ENCODE data around the gene TRIM2.
"Not testable (repeated sequence)": the region's sequence is repeated elsewhere in the genome, so short reads cannot be mapped to it uniquely, and the experiment has no call there.

TRIM2 gene

DNA sequence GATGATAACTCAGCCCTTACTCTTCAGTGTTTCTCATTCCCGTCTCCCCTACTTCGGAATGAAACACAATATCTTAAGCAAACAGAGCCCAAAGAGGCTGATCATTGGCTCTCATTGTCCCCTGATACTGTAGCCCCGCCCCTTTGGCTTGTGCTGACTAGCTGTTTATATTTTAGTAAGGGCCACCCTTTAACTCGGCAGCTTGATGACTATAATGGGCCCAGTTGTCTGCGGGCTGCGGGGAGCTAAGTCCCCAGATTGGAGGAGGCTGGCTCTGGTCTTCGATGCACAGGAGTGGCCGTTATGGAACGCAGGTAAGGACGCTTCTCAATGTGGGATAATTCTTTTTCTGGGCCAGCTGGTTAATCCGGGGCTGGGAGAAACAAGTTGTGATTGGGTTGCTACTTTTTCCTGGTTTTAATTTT lies at the start of gene TRIM2:
TRIM2 (plus strand) TSS at position 197 of the 425 bp plus-strand sequence; CDS start at position 285, 88 bp downstream.
- TF ChIP-seq ZNF274 (IDR thresholded peaks at IDR 0.05; ENCODE audit: low read depth, low read length), result no peak
- no peak within 1 kb of the TSS for H3K4me3 ChIP-seq (ENCODE audit: low read length)

DNA sequence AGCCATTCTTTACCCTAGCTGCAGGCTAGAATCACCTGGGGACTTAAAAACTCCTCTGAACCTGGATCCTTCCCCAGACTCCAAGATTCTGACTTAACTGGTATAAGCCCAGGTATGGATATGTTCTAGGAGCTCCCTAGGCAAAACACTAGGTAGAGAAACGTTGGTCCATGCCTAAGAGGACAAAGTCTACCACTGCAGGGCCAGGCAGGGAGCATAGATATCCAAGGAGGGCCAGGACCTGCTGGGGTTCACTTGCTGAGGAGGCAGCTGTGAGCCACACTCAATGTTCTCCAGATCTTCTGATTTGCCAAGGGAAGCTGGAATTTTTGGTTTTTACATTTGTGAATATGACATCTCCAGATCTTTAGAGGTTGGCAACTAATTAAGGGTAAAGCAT lies 48.6 kb upstream of the TRIM2 start:
- H3K4me3 ChIP-seq (ENCODE audit: low read length), result no peak overlapping the region
- no peak for TF ChIP-seq ZNF274 (IDR thresholded peaks at IDR 0.05; ENCODE audit: low read depth, low read length)

DNA sequence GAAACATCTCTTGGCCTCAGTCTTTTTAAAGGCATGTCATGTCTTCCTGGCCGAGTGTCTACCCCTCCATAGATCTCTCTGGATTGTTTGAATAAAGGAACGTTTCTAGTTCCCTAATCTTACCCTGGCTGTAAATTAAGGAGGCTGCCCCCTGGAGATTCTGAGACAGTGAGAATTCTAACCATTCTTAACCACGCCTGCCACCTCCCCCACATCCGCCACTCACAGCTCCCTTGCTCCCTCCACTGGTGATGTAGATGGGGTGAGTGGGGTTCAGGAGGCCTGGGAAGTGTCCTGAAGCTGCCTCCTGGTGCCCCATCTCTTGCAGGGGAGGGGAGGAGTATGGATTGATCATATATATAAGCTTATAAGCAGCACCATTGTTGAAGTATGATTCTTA lies 48.0 kb upstream of the TRIM2 start:
- no peak for TF ChIP-seq ZNF274 (IDR thresholded peaks at IDR 0.05; ENCODE audit: low read depth, low read length)
- H3K4me3 ChIP-seq (ENCODE audit: low read length), result no peak overlapping the region

DNA sequence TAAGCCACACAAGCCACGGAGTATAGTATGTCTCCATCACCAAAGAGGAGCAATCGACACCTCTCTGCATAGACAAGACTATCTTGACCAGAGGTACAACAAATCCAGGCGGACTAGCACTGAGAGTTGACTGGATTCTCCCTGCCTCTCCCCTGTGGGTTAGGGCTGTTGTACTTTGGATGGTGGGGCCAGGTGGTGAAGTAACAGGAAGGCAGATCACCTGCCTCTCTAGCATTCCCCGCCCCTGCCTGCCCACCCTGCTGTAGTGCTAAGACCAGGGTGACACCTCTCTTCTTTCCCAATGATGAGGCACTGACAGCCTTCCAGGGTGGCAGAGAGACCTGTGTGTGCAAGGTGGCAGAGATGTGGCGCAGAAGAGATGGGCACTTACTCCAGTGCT lies 47.5 kb upstream of the TRIM2 start:
- TF ChIP-seq ZNF274 (IDR thresholded peaks at IDR 0.05; ENCODE audit: low read depth, low read length), result no peak
- no peak overlapping the region for H3K4me3 ChIP-seq (ENCODE audit: low read length)

DNA sequence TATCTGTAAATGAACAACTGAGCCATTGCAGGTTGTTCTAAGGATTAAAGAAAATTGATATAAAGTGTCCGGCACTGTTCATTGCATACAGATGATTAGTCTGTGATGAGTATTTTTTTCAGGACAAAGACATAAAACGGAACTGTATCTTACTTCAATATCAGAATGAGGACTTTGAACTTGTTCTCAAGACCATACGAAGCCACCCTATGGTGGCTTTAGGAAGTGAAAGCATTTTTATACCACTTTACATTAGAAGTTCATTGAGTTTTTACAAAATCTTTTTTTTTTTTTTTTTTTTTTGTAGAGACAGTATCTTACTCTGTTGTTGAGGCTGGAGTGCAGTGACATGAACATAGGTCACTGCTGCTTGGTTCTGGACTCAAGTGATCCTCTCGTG lies 45.2 kb upstream of the TRIM2 start:
- H3K4me3 ChIP-seq (ENCODE audit: low read length), result no peak overlapping the region
- TF ChIP-seq ZNF274 (IDR thresholded peaks at IDR 0.05; ENCODE audit: low read depth, low read length), result no peak

DNA sequence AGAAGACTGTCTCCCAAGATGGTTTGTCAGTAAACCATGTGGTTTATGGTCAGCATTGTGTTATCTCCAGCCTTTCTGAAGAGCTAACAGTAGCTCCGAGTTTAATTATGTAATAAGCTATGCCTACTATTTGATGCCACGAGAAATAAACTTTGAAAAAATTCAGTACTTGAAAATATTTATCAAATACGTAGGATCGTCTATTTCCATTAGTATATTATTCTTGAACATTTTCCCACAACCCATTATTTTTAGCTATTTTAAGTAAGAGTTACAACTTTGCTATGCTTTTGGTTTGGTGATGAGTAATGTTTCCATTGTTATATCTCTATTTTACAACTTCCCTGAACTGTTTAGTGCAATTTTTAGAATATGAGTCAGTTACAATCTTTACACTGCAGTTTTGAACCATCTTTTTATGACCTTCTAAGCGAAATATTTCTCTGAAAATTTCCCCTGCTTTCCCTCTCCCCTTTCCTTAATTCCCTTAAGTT lies 44.5 kb upstream of the TRIM2 start:
- no peak for TF ChIP-seq ZNF274 (IDR thresholded peaks at IDR 0.05; ENCODE audit: low read depth, low read length)
- H3K4me3 ChIP-seq (ENCODE audit: low read length), result no peak overlapping the region

DNA sequence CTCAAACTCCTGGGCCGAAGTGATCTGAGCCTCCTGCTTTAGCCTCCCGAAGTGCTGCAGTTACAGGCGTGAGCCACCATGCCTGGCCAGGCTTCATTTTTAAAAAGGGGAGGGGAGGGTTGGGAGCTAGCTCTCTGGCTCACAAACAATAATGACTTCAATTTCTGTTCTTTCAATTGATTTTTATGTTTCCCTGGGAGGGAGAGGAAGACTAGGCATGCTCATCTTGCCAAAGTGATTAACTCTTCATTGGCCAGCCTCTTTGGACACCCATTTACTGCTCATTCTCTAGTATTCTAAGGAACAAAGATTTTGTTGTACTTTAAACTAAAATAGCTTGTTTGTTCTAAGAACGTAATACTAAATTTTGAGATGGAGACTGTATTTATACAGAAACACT lies 43.4 kb upstream of the TRIM2 start:
- TF ChIP-seq ZNF274 (IDR thresholded peaks at IDR 0.05; ENCODE audit: low read depth, low read length), result no peak
- H3K4me3 ChIP-seq (ENCODE audit: low read length), result no peak overlapping the region

DNA sequence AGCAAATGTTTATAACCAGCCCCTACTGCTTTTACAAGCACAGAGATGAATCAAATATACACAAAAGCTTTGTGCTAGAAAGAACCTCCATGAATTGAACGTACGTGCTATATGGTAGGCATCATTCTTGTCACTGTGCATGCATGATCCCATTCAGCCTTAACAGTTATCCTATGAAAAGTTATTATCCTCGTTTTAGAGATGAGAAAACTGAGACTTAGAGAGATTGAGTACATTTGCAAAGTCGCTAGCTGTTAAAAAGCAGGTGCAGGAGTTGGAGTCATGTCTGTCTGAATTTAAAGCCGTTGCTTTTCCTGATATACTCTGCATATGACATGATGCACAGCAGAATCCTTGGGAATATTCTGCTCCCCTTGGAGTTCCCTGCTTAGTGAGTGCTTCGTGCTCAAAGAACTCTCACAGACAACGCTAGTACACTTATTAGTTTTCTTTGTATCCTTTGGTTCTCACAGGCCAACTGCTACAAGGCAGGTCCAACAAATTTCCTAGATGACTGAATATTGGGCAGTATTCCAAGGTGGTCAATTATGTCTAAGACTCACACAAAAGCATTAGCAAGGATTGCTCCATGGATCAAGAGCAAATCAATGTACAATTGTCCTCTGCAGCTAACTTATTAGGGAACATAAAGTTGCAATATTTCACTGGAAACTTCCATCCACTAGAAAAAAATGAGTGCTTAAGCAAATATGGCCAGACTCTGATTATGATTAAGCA lies 42.8 kb upstream of the TRIM2 start:
- TF ChIP-seq ZNF274 (IDR thresholded peaks at IDR 0.05; ENCODE audit: low read depth, low read length), result no peak
- H3K4me3 ChIP-seq (ENCODE audit: low read length), result no peak overlapping the region

DNA sequence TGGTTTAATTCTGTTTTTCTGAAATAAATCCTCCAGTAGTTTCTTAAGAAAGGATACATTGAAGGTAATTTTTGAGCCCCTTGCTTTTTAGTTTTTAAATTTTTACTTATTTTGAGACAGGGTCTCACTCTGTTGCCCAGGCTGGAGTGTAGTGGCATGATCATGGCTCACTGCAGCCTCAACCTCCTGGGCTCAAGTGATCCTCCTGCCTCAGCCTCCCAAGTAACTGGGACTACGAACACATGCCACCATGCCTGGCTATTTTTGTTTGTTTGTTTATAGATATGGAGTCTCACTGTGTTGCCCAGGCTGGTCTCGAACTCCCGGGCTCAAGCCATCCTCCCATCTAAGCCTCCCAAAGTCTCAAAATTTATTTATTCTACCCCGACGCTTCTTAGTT lies 39.0 kb upstream of the TRIM2 start:
- H3K4me3 ChIP-seq (ENCODE audit: low read length), result not testable (repeated sequence)

DNA sequence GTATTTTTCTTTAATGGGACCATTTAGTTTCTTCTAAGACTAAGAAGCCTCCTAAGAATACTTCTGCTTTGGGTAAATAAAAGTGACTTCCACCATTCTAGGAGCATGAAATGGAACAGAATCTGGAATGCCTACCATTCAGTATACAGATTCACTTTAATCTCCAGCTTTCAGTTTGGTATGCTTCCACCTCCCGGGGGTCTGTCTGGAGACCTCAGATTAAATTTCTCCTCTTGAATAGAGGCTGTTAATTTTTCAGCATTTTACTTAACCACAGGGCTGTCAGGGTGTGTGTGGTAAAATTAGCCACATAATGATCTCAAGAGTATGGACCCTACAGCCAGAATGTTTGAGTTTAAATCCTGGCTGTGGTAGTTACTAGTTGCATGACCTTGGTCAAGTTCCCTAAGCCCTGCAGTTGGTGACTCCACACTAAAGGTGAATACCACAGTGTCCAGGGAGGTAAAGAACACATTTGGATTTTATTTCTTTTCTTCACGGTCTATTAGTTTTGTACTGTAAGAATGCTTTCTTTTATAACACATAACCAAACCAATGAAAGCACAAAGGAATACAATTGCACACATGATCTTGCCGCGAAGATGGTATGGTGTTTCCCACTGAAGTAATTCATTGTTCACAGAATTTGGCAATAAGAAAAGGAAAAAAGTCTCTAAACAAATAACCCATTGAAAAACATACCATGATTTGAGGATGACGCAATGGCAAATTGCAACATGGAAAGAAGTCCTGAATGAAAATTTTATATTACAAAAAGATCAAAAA lies 37.3 kb upstream of the TRIM2 start:
- no peak for TF ChIP-seq ZNF274 (IDR thresholded peaks at IDR 0.05; ENCODE audit: low read depth, low read length)
- no peak overlapping the region for H3K4me3 ChIP-seq (ENCODE audit: low read length)

DNA sequence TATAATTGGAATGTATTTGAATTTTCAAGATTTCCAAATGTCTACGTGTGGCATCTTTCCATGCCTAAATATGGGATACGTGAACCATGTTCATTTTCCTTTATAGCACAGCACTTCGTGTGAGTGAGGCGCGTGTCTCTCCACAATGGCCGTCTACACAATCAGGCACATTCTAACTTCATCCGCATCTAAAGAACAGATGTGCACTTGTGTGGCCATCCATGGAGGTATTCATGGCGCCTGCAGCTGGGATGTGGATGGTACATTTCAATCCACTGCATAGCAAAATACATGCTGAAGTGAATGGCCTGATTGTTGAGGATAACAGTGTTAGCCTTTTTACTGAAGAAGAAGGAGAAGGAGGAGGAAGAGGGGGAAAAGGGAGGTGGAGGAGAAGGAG lies 34.5 kb upstream of the TRIM2 start:
- H3K4me3 ChIP-seq (ENCODE audit: low read length), result no peak overlapping the region
- TF ChIP-seq ZNF274 (IDR thresholded peaks at IDR 0.05; ENCODE audit: low read depth, low read length), result no peak

DNA sequence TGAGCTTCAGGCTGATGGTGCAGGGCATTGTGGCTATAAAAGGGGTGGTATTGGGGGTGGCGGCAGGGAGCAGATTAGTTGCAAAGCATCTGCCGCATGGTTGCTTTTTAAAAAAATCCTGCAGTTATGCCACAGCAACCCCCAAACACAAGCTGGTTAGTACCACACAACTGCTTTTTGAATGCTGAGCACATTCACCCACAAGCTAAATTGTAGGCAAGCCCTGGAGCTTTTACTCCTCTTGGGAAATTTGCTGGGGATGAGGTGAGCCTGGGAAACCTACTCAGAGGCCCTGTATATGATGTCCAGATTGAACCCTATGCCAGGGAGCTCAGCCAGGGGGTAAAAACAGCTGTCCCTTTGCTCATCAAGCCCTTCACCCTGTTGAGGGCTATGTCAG lies 33.8 kb upstream of the TRIM2 start:
- no peak for TF ChIP-seq ZNF274 (IDR thresholded peaks at IDR 0.05; ENCODE audit: low read depth, low read length)
- no peak overlapping the region for H3K4me3 ChIP-seq (ENCODE audit: low read length)

DNA sequence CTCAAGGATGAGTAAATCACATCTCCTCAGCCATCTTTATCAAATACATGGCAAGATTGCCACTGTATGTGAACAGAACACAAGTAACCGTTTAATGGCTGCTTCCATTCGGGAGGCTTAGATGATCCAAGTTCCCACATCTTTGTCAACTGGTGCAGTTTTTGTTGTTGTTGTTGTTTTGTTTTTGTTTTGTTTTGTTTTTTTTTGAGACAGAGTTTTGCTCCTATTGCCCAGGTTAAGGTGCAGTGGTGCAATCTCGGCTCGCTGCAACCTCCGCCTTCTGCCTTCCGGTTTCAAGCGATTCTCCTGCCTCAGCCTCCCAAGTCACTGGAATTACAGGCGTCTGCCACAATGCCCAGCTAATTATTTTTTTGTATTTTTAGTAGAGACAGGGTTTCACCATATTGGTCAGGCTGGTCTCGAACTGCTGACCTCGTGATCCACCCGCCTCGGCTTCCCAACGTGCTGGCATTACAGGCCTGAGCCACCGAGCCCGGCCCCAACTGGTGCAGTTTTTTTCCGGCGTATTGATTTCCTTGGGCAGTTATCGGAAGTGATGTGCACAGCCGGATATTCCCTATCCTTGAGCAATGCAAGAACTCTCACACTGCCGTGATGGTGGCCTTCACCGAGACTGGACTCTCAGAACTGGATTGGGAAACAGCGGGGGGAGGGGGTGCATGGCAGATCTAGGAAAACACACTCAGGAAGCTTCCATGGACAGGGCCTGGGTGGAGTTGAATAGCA lies 29.2 kb upstream of the TRIM2 start:
- TF ChIP-seq ZNF274 (IDR thresholded peaks at IDR 0.05; ENCODE audit: low read depth, low read length), result no peak

DNA sequence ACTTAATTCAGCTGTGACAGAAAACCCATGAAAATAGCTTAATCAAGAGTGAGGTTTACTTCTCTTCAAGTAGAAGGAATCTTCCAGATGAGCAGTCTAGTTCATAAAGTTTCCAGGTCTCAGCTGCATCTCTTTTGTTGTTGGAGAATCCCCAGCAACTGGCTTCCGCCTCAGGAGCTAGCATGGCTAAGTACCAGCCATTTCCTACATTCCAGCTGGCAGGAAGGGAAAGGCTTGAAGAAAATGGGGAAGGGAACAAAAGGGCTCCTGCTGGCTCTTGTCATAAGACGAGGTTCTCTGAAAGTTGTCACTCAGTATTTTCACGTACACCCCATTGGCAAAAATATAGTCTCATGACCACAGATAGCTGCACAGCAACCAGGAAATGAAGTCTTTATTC lies 27.3 kb upstream of the TRIM2 start:
- no peak overlapping the region for H3K4me3 ChIP-seq (ENCODE audit: low read length)
- TF ChIP-seq ZNF274 (IDR thresholded peaks at IDR 0.05; ENCODE audit: low read depth, low read length), result no peak

More for the DNA sequence above, 29.2 kb upstream of the TRIM2 start:
- H3K4me3 ChIP-seq (ENCODE audit: low read length), result no peak overlapping the region

Data from GM08714 (cell line).